GM21360 (cell line): ENCODE measurements around the gene KRTAP2-2.
"Not testable (repeated sequence)": the region's sequence is repeated elsewhere in the genome, so short reads cannot be mapped to it uniquely, and the experiment has no call there.

Source experiments
- ATAC-seq: cut with Tn5 transposase; IDR thresholded peaks from one replicate; pipeline ENCODE4 v1.9.1; 2021; ENCODE audit warnings: mild to moderate bottlenecking, moderate library complexity; ENCODE audit not compliant: unreplicated experiment

Gene KRTAP2-2

GRCh38 chr17:41065016-41065689, 10.1 kb upstream of the KRTAP2-2 start:
- not testable (repeated sequence) for ATAC-seq

GRCh38 chr17:41064301-41064700, 9.3 kb upstream of the KRTAP2-2 start:
- ATAC-seq, result no peak

- no peak for ATAC-seq
Measured at GRCh38 chr17:41063449-41063848, 8.4 kb upstream of the KRTAP2-2 start.

- ATAC-seq, result no peak
Measured at GRCh38 chr17:41061964-41062363, 6.9 kb upstream of the KRTAP2-2 start.

GRCh38 chr17:41060052-41060604, 5.1 kb upstream of the KRTAP2-2 start, which contains the start of gene KRTAP2-3:
TSS of gene KRTAP2-3 (minus strand) at chr17:41060114. CDS start at chr17:41060050, 64 bp downstream.
- ATAC-seq, result no peak

- not testable (repeated sequence) for ATAC-seq
Measured at GRCh38 chr17:41059276-41060051, 4.4 kb upstream of the KRTAP2-2 start.

GRCh38 chr17:41058741-41059140, 3.7 kb upstream of the KRTAP2-2 start:
- ATAC-seq, result no peak

GRCh38 chr17:41057547-41057946, 2.5 kb upstream of the KRTAP2-2 start:
- no peak for ATAC-seq

- ATAC-seq, result not testable (repeated sequence)
Measured at GRCh38 chr17:41054556-41054955, 474 bp downstream of the KRTAP2-2 start.

GRCh38 chr17:41054025-41054424, 1.0 kb downstream of the KRTAP2-2 start:
- no peak for ATAC-seq

GRCh38 chr17:41052566-41052965, 2.5 kb downstream of the KRTAP2-2 start:
- ATAC-seq, result no peak

- no peak for ATAC-seq
Measured at GRCh38 chr17:41049110-41049509, 5.9 kb downstream of the KRTAP2-2 start.

GRCh38 chr17:41048441-41048840, 6.6 kb downstream of the KRTAP2-2 start:
- no peak for ATAC-seq

- ATAC-seq, result not testable (repeated sequence)
Measured at GRCh38 chr17:41046735-41047465, 8.1 kb downstream of the KRTAP2-2 start, which contains the start of gene KRTAP2-1. TSS of gene KRTAP2-1 (minus strand) at chr17:41047316. CDS start at chr17:41047267, 49 bp downstream.

GRCh38 chr17:41042953-41043352, 12.1 kb downstream of the KRTAP2-2 start:
- no peak for ATAC-seq

- ATAC-seq, result not testable (repeated sequence)
Measured at GRCh38 chr17:41040783-41041571, 14.1 kb downstream of the KRTAP2-2 start, which contains the start of gene KRTAP1-1. TSS of gene KRTAP1-1 (minus strand) at chr17:41041450. CDS start at chr17:41041397, 53 bp downstream.

GRCh38 chr17:41037853-41038350, 17.1 kb downstream of the KRTAP2-2 start:
- ATAC-seq, result no peak

- not testable (repeated sequence) for ATAC-seq
Measured at GRCh38 chr17:41034346-41034935, 20.6 kb downstream of the KRTAP2-2 start, which contains the start of gene KRTAP1-3. TSS of gene KRTAP1-3 (minus strand) at chr17:41034874. CDS start at chr17:41034821, 53 bp downstream.

- no peak for ATAC-seq
Measured at GRCh38 chr17:41029633-41030245, 25.3 kb downstream of the KRTAP2-2 start, which contains the start of gene KRTAP1-4. TSS of gene KRTAP1-4 (minus strand) at chr17:41030195. CDS start at chr17:41030078, 117 bp downstream.
